Thyroid gland (tissue), 4 donors: ENCODE results near the gene PTGS1. TPM values are rescaled to one million over a fixed set of nuclear protein-coding genes. Genes with fewer than 3 reads are reported as not detected.

Experiments used
- DNase-seq, 2 donors: peaks; one replicate each; pipeline ENCODE4 v3.0.0-alpha.2; 2019
- H3K27ac ChIP-seq, 3 donors: fragments of 200-600 bp; sonication (generic); 1 replicate in 2 of 3; 2 replicates in 1 of 3; pipeline ENCODE4 v1.5.1; 2016 to 2019; ENCODE audit warnings: mild to moderate bottlenecking in 1 of 3, moderate library complexity in 1 of 3
- H3K27me3 ChIP-seq: fragments of 200-600 bp; sonication (generic); one replicate; pipeline ENCODE4 v1.5.1; 2019
- H3K36me3 ChIP-seq, 2 donors: fragments of 200-600 bp; sonication (generic); one replicate each; pipeline ENCODE4 v1.5.1; 2016 to 2019
- H3K4me1 ChIP-seq, 2 donors: fragments of 200-600 bp; sonication (generic); one replicate each; pipeline ENCODE4 v1.5.1; 2017 to 2019
- H3K4me3 ChIP-seq, 3 donors: fragments of 200-600 bp; sonication (generic); replicated peaks in 1 of 3; 1 replicate in 2 of 3; 2 replicates in 1 of 3; pipeline ENCODE4 v1.5.1; 2016; ENCODE audit warnings: mild to moderate bottlenecking in 1 of 3
- H3K9me3 ChIP-seq: fragments of 200-600 bp; sonication (generic); one replicate; pipeline ENCODE4 v1.5.1; 2017
- POLR2A ChIP-seq, 2 donors: fragments of 450-650 bp; IDR thresholded peaks; one replicate each; pipeline ENCODE4 v1.6.1; 2017; ENCODE audit warnings: antibody characterized with exemption in 2 of 2, mild to moderate bottlenecking in 2 of 2, moderate library complexity in 1 of 2
- WGBS, 2 donors: methylation state at CpG; one replicate each; pipeline ENCODE4 v1.1.5; 2017; 5-methylcytosine and 5-hydroxymethylcytosine counted together
- intact Hi-C: fragments of 100-400 bp; cut with DNase I; formaldehyde crosslinking; loops from one replicate; pipeline ENCODE4 v1.15.1; 2023
- total RNA-seq, 4 donors: library from RNA; depleted of rRNA; stranded (reverse); fragments of >200 nt; gene quantifications; one replicate each; pipeline ENCODE4 v1.2.3, GENCODE V29; 2016
- TF ChIP-seq, protein P1 (sequence below), 6 experiments: fragments of 200-600 bp in 3 of 6; fragments of 450-650 bp in 3 of 6; sonication (generic) in 3 of 6; IDR thresholded peaks; one replicate each; pipeline ENCODE4 v1.5.1; 2016 to 2019; ENCODE audit warnings: antibody characterized with exemption in 6 of 6, mild to moderate bottlenecking in 2 of 6, inconsistent platforms in 1 of 6, moderate library complexity in 1 of 6

PTGS1 gene
- total RNA-seq, 4 donors from 2014 or later, result 2.3 to 4.0 (median 3.5) TPM

- Histone ChIP-seq H3K27me3 (no peaks in the 10 kb centered on the region), H3K9me3 (no peaks in the 10 kb centered on the region), H3K36me3 (no peaks in the 10 kb centered on the region), H3K27ac (no peak overlapping the region), H3K4me3 (no peak overlapping the region), H3K4me1 (no peaks in the 10 kb centered on the region)
- DNase-seq, result peak in 1 of 2 donors; percentile 18
- 46 to 59% methylated on average over 9 of the region's 9 CpGs for WGBS, 2 donors
- intact Hi-C loops, result no loop called here
- TF ChIP-seq, protein P1, sequence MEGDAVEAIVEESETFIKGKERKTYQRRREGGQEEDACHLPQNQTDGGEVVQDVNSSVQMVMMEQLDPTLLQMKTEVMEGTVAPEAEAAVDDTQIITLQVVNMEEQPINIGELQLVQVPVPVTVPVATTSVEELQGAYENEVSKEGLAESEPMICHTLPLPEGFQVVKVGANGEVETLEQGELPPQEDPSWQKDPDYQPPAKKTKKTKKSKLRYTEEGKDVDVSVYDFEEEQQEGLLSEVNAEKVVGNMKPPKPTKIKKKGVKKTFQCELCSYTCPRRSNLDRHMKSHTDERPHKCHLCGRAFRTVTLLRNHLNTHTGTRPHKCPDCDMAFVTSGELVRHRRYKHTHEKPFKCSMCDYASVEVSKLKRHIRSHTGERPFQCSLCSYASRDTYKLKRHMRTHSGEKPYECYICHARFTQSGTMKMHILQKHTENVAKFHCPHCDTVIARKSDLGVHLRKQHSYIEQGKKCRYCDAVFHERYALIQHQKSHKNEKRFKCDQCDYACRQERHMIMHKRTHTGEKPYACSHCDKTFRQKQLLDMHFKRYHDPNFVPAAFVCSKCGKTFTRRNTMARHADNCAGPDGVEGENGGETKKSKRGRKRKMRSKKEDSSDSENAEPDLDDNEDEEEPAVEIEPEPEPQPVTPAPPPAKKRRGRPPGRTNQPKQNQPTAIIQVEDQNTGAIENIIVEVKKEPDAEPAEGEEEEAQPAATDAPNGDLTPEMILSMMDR (IDR thresholded peaks at IDR 0.05), result no peak
- no peak for TF ChIP-seq POLR2A (IDR thresholded peaks at IDR 0.05)
Observed at GRCh38 chr9:122394265-122395125, 23.7 kb downstream of the PTGS1 start.

DNA sequence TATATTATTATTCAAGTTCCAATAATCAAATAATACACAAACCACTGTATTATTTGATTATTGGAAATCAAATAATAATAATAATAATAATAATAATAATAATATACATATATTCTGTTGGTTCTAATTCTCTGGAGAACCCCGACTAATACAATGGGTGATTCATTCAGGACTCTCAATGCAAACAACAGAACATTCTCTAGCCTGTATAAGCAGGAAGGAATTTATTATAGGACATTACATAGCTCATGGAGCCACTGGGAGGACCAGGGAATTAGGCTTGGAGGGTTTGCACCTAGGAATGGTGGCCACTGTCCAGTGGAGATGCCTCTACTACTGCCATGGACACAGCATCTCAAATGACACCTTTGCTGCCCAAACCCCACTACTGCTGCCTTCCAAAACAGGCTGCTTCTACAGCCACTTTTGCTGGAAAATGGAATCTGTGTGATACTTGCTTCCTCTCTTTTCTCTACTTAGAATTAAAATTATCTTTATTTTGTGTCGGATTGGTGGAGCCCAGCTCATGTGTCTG, 25.9 kb downstream of the PTGS1 start:
- no peaks in the 10 kb centered on the region for H3K4me1 ChIP-seq
- no peaks in the 10 kb centered on the region for H3K27me3 ChIP-seq
- H3K27ac ChIP-seq, result no peak overlapping the region
- H3K36me3 ChIP-seq, result no peaks in the 10 kb centered on the region
- no peaks in the 10 kb centered on the region for H3K9me3 ChIP-seq
- intact Hi-C loops, result no loop called here
- WGBS, 2 donors, result 89 to 94% methylated on average over 2 of the region's 2 CpGs
- DNase-seq, result no peak
- no peak overlapping the region for H3K4me3 ChIP-seq
- no peak for TF ChIP-seq POLR2A (IDR thresholded peaks at IDR 0.05)
- TF ChIP-seq, protein P1 (IDR thresholded peaks at IDR 0.05), result no peak

DNA sequence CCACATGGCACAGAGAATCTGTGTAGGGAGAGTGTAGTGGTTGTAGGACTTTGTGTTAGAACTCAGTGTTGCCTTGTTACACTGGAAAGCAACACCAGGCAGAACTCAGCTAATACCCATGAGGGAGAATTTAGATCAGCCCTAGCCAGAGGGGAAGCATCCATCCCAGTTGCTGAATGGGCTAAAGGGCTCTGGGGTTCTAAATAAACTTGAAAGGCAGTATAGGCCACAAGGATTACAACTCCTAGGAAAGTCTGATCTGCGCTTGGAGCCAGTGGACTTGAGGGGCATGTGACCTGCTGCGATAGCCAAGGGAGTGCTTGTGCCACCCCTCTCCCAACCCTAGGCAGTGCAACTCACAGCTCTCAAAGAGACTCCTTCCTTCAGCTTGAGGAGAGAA, 26.9 kb downstream of the PTGS1 start:
- H3K27me3 ChIP-seq, result no peaks in the 10 kb centered on the region
- 96 to 100% methylated on average over 1 to 2 of the region's 2 CpGs for WGBS, 2 donors
- no peaks in the 10 kb centered on the region for H3K9me3 ChIP-seq
- intact Hi-C loops, result no loop called here
- H3K27ac ChIP-seq, result no peak overlapping the region
- no peak overlapping the region for H3K4me3 ChIP-seq
- no peak for TF ChIP-seq POLR2A (IDR thresholded peaks at IDR 0.05)
- no peak for DNase-seq
- no peaks in the 10 kb centered on the region for H3K36me3 ChIP-seq
- H3K4me1 ChIP-seq, result no peaks in the 10 kb centered on the region

DNA sequence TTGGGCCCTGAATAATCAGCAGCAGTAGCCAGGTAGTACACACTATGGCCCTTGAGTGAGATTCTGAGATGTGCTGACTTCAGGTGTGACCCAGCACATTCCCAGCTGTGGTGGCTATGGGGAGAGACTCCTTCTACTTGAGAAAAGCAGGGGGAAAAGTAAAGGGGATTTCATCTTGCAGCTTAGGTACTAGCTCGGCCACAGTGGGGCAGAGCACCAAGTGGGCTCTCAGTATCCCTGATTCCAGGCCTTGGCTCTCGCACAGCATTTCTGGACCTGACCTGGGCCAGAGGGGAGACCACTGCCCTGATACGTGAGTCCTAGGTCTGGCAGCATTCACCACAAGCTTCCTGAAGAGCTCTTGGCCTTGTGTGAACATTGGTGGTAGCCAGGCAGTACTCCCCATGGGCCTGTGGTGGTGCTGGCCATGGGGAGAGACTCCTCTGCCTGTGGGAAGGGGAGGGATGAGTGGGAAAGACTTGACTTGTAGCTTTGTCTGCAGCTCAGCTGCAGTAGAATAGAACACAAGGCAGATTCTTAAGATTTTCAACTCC, 27.6 kb downstream of the PTGS1 start:
- Histone ChIP-seq H3K36me3 (no peaks in the 10 kb centered on the region), H3K27ac (no peak overlapping the region), H3K27me3 (no peaks in the 10 kb centered on the region), H3K4me3 (no peak overlapping the region), H3K9me3 (no peaks in the 10 kb centered on the region), H3K4me1 (no peaks in the 10 kb centered on the region)
- no peak for DNase-seq
- TF ChIP-seq POLR2A (IDR thresholded peaks at IDR 0.05), result no peak
- TF ChIP-seq, protein P1 (IDR thresholded peaks at IDR 0.05), result no peak
- WGBS, 2 donors, result 78 to 93% methylated on average over 3 of the region's 3 CpGs
- intact Hi-C loops, result no loop called here

GRCh38 chr9:122401896-122402295, 31.1 kb downstream of the PTGS1 start:
- TF ChIP-seq, protein P1 (IDR thresholded peaks at IDR 0.05), result no peak
- no peak for TF ChIP-seq POLR2A (IDR thresholded peaks at IDR 0.05)
- Histone ChIP-seq H3K4me3 (no peak overlapping the region), H3K4me1 (no peaks in the 10 kb centered on the region), H3K27me3 (no peaks in the 10 kb centered on the region), H3K27ac (no peak overlapping the region), H3K36me3 (no peaks in the 10 kb centered on the region), H3K9me3 (no peaks in the 10 kb centered on the region)
- intact Hi-C loops, result no loop called here
- no peak for DNase-seq
- 91 to 95% methylated on average over 8 of the region's 8 CpGs for WGBS, 2 donors
